Measurements from ENCODE around the gene KNTC1. TPM values are rescaled to one million over a fixed set of nuclear protein-coding genes. Genes with fewer than 3 reads are reported as not detected.
"Not testable (repeated sequence)": the region's sequence is repeated elsewhere in the genome, so short reads cannot be mapped to it uniquely, and the experiment has no call there.

KNTC1 gene
- total and polyA plus RNA-seq, 2 of the 13 experiments (the other 11 are each of a cell fraction or from before 2014, with no cell fraction given): 45.1 to 57.6 TPM

DNA sequence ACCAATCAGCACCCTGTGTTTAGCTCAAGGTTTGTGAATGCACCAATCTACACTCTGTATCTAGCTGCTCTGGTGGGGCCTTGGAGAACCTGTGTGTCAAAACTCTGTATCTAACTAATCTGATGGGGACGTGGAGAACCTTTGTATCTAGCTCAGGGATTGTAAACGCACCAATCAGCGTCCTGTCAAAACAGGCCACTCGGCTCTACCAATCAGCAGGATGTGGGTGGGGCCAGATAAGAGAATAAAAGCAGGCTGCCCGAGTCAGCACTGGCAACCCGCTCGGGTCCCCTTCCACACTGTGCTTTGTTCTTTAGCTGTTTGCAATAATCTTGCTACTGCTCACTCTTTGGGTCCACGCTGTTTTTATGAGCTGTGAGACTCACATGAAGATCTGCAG lies 65.5 kb downstream of the KNTC1 start:
- H3K9me3 ChIP-seq (ENCODE audit: low read length); H3K4me1 ChIP-seq (ENCODE audit: insufficient read depth, low read length); BruUV-seq (replicated peaks); in situ Hi-C loops (cut with HindIII; ENCODE audit: extremely low pct_ligation_motif_present, low pct_unique_long_range_greater_than_20kb); H4K20me1 ChIP-seq (ENCODE audit: insufficient read depth, low read length); H3K27ac ChIP-seq (ENCODE audit: extremely low read length, insufficient read depth, low read length); H3K27me3 ChIP-seq (ENCODE audit: control insufficient read depth in 1 of 2, insufficient read depth in 2 of 2, low read length in 2 of 2); FAIRE-seq; H3K9ac ChIP-seq (ENCODE audit: insufficient read depth, low read depth, low read length); H3K4me3 ChIP-seq (replicated peaks in 1 of 3; ENCODE audit: insufficient read depth in 1 of 3, low read depth in 2 of 3, low read length in 3 of 3); ATAC-seq; H3K79me2 ChIP-seq (ENCODE audit: insufficient read depth, low read length); H2AFZ ChIP-seq (ENCODE audit: low read length); H3K4me2 ChIP-seq (ENCODE audit: low read depth, low read length); CTCF ChIA-PET (ENCODE audit: low intra/inter-chr PET ratio, low total read pairs); POLR2A ChIA-PET; intact Hi-C loops (cut with micrococcal nuclease; ENCODE audit: unreplicated experiment); DNase-seq (ENCODE audit: low spot score): not testable (repeated sequence)
- H3K36me3 ChIP-seq (replicated peaks in 1 of 2; ENCODE audit: control insufficient read depth in 1 of 2, insufficient read depth in 2 of 2, low read length in 2 of 2): peaks cover 6 to 43% of the 10 kb centered on the region in 2 experiments
- WGBS (ENCODE audit: low lambda C conversion rate): 100% methylated on average over 3 of the region's 8 CpGs
- peak; percentile 52; the same call in 1 of the 2 replicates for TF ChIP-seq NFYB (CRISPR knock-in tag; IDR thresholded peaks at IDR 0.05)

DNA sequence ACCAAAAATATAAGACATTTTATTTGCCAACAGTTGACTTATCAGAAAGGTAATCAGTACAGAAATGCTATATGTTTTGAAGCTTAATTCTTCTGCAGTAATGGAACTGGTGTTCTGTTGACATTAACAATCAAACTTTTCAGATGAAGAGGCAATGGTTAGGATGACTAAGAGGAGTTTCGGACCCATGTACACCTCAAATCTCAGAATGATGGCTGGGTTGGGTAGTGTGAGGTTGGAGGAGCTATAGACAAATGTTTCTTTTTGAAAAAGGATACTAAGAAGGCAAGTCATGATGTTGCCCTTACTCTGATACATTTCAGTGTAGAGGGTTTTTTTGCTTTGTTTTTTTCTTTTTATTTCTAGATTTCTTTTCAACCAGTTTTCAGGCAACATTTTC lies 66.9 kb downstream of the KNTC1 start:
- TF ChIP-seq, protein P1, sequence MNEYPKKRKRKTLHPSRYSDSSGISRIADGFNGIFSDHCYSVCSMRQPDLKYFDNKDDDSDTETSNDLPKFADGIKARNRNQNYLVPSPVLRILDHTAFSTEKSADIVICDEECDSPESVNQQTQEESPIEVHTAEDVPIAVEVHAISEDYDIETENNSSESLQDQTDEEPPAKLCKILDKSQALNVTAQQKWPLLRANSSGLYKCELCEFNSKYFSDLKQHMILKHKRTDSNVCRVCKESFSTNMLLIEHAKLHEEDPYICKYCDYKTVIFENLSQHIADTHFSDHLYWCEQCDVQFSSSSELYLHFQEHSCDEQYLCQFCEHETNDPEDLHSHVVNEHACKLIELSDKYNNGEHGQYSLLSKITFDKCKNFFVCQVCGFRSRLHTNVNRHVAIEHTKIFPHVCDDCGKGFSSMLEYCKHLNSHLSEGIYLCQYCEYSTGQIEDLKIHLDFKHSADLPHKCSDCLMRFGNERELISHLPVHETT (CRISPR knock-in tag; conservative IDR thresholded peaks at IDR 0.05): no peak
- TF ChIP-seq AKAP8 (CRISPR knock-in tag; IDR thresholded peaks at IDR 0.05): no peak
- TF ChIP-seq STAG1 (CRISPR knock-in tag; IDR thresholded peaks at IDR 0.05): no peak
- TF ChIP-seq MLLT10 (CRISPR knock-in tag; IDR thresholded peaks at IDR 0.05): no peak
- TF ChIP-seq, protein P2, sequence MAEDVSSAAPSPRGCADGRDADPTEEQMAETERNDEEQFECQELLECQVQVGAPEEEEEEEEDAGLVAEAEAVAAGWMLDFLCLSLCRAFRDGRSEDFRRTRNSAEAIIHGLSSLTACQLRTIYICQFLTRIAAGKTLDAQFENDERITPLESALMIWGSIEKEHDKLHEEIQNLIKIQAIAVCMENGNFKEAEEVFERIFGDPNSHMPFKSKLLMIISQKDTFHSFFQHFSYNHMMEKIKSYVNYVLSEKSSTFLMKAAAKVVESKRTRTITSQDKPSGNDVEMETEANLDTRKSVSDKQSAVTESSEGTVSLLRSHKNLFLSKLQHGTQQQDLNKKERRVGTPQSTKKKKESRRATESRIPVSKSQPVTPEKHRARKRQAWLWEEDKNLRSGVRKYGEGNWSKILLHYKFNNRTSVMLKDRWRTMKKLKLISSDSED (CRISPR knock-in tag; IDR thresholded peaks at IDR 0.05): no peak
- TF ChIP-seq ZNF792 (CRISPR knock-in tag; IDR thresholded peaks at IDR 0.05): no peak
- TF ChIP-seq TOPORS (CRISPR knock-in tag; IDR thresholded peaks at IDR 0.05): no peak
- TF ChIP-seq, protein P3, sequence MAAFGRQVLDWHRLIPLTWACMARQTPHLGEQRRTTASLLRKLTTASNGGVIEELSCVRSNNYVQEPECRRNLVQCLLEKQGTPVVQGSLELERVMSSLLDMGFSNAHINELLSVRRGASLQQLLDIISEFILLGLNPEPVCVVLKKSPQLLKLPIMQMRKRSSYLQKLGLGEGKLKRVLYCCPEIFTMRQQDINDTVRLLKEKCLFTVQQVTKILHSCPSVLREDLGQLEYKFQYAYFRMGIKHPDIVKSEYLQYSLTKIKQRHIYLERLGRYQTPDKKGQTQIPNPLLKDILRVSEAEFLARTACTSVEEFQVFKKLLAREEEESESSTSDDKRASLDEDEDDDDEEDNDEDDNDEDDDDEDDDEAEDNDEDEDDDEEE (CRISPR knock-in tag; IDR thresholded peaks at IDR 0.05): no peak
- no peak for TF ChIP-seq ZNF24 (IDR thresholded peaks at IDR 0.05)
- no peak for TF ChIP-seq FOSL1 (CRISPR knock-in tag; IDR thresholded peaks at IDR 0.05; ENCODE audit: borderline replicate concordance)
- TF ChIP-seq, protein P4, sequence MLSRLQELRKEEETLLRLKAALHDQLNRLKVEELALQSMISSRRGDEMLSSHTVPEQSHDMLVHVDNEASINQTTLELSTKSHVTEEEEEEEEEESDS (CRISPR knock-in tag; IDR thresholded peaks at IDR 0.05; ENCODE audit: borderline replicate concordance): no peak
- no peak for TF ChIP-seq SMAD3 (CRISPR knock-in tag; IDR thresholded peaks at IDR 0.05)
- TF ChIP-seq PHF20 (CRISPR knock-in tag; IDR thresholded peaks at IDR 0.05): no peak
- Histone ChIP-seq H3K9me3 (ENCODE audit: low read length) (no peaks in the 10 kb centered on the region), H2AFZ (ENCODE audit: low read length) (no peak overlapping the region), H3K9ac (ENCODE audit: insufficient read depth, low read depth, low read length) (no peak overlapping the region), H3K27me3 (ENCODE audit: control insufficient read depth in 1 of 2, insufficient read depth in 2 of 2, low read length in 2 of 2) (no peaks in the 10 kb centered on the region), H3K36me3 (replicated peaks in 1 of 2; ENCODE audit: control insufficient read depth in 1 of 2, insufficient read depth in 2 of 2, low read length in 2 of 2) (peaks cover 2 to 35% of the 10 kb centered on the region in 2 experiments; a peak in 4 of 5 replicates), H3K27ac (ENCODE audit: extremely low read length, insufficient read depth, low read length) (no peak overlapping the region), H3K79me2 (ENCODE audit: insufficient read depth, low read length) (no peaks in the 10 kb centered on the region), H4K20me1 (ENCODE audit: insufficient read depth, low read length) (no peaks in the 10 kb centered on the region), H3K4me3 (replicated peaks in 1 of 3; ENCODE audit: insufficient read depth in 1 of 3, low read depth in 2 of 3, low read length in 3 of 3) (no peak overlapping the region), H3K4me1 (ENCODE audit: insufficient read depth, low read length) (no peaks in the 10 kb centered on the region), H3K4me2 (ENCODE audit: low read depth, low read length) (no peak overlapping the region)
- FAIRE-seq (no peak), ATAC-seq (no peak), DNase-seq (ENCODE audit: low spot score) (no peak)
- ChIA-PET CTCF (ENCODE audit: low intra/inter-chr PET ratio, low total read pairs) (no interaction called here), POLR2A (no interaction called here)
- in situ Hi-C loops (cut with HindIII; ENCODE audit: extremely low pct_ligation_motif_present, low pct_unique_long_range_greater_than_20kb) (no loop called here), intact Hi-C loops (cut with micrococcal nuclease; ENCODE audit: unreplicated experiment) (no loop called here)
- BruUV-seq (replicated peaks): no TSS peak
- WGBS (ENCODE audit: low lambda C conversion rate): 95% methylated on average over 1 of the region's 1 CpG

Measured in HepG2 (cell line).